GM18858 (cell line): ENCODE data around the gene KCNK18.
"Not testable (repeated sequence)": the region's sequence is repeated elsewhere in the genome, so short reads cannot be mapped to it uniquely, and the experiment has no call there.

Source experiments
- ATAC-seq: cut with Tn5 transposase; IDR thresholded peaks from one replicate; pipeline ENCODE4 v1.9.1; 2021; ENCODE audit not compliant: unreplicated experiment

KCNK18 gene

GRCh38 chr10:117218654-117219053 is 21.4 kb downstream of the KCNK18 start:
- no peak for ATAC-seq

- no peak for ATAC-seq
These were observed 23.9 kb downstream of the KCNK18 start for GRCh38 chr10:117221156-117221711.

- ATAC-seq: no peak
These were observed 25.3 kb downstream of the KCNK18 start for GRCh38 chr10:117222552-117222951.

- no peak for ATAC-seq
These were observed 25.8 kb downstream of the KCNK18 start for GRCh38 chr10:117222976-117223692.

- ATAC-seq: no peak
These were observed 26.6 kb downstream of the KCNK18 start for GRCh38 chr10:117223693-117224430.

GRCh38 chr10:117224881-117225280 is 27.6 kb downstream of the KCNK18 start:
- no peak for ATAC-seq

GRCh38 chr10:117226813-117227451 is 29.6 kb downstream of the KCNK18 start:
- no peak for ATAC-seq

- no peak for ATAC-seq
These were observed 30.9 kb downstream of the KCNK18 start for GRCh38 chr10:117228210-117228609.

GRCh38 chr10:117230107-117230506 is 32.8 kb downstream of the KCNK18 start:
- ATAC-seq: not testable (repeated sequence)

GRCh38 chr10:117237401-117237991 is 40.2 kb downstream of the KCNK18 start:
- ATAC-seq: no peak

GRCh38 chr10:117239051-117239450 is 41.8 kb downstream of the KCNK18 start:
- ATAC-seq: no peak

- no peak for ATAC-seq
These were observed 42.7 kb downstream of the KCNK18 start for GRCh38 chr10:117239721-117240620.

- ATAC-seq: no peak
These were observed 43.6 kb downstream of the KCNK18 start, which contains the start of gene SLC18A2 for GRCh38 chr10:117240621-117241529. Gene SLC18A2, plus strand, starts transcription at chr10:117241114. Its CDS starts 580 bp downstream, at chr10:117241694.

- no peak for ATAC-seq
These were observed 44.5 kb downstream of the KCNK18 start for GRCh38 chr10:117241541-117242462.

- no peak for ATAC-seq
These were observed 45.2 kb downstream of the KCNK18 start for GRCh38 chr10:117242463-117242832.

- ATAC-seq: no peak
These were observed 49.8 kb downstream of the KCNK18 start for GRCh38 chr10:117246997-117247671.

- no peak for ATAC-seq
These were observed 51.6 kb downstream of the KCNK18 start for GRCh38 chr10:117248750-117249465.
